Measurements from ENCODE around the gene DCAF12L2.
"Not testable (repeated sequence)": the region's sequence is repeated elsewhere in the genome, so short reads cannot be mapped to it uniquely, and the experiment has no call there.

The DCAF12L2 gene

GRCh38 chrX:126165721-126166461 is at the start of gene DCAF12L2:
Gene DCAF12L2 (minus strand): TSS chrX:126166289. CDS start chrX:126165924, 365 bp downstream.
- DNase-seq, result no peak
- in situ Hi-C loops (cut with HindIII; ENCODE audit: low pct_ligation_motif_present, low pct_unique_long_range_greater_than_20kb, low sequenced_read_pairs), result no loop called here

GRCh38 chrX:126190888-126191287 is 24.8 kb upstream of the DCAF12L2 start:
- DNase-seq; in situ Hi-C loops (cut with HindIII; ENCODE audit: low pct_ligation_motif_present, low pct_unique_long_range_greater_than_20kb, low sequenced_read_pairs): not testable (repeated sequence)

GRCh38 chrX:126177133-126177840 is 11.2 kb upstream of the DCAF12L2 start:
- DNase-seq, result no peak
- in situ Hi-C loops (cut with HindIII; ENCODE audit: low pct_ligation_motif_present, low pct_unique_long_range_greater_than_20kb, low sequenced_read_pairs), result no loop called here

- in situ Hi-C loops (cut with HindIII; ENCODE audit: low pct_ligation_motif_present, low pct_unique_long_range_greater_than_20kb, low sequenced_read_pairs), result no loop called here
- DNase-seq, result no peak
These were observed 4.6 kb upstream of the DCAF12L2 start for GRCh38 chrX:126170720-126171119.

- in situ Hi-C loops (cut with HindIII; ENCODE audit: low pct_ligation_motif_present, low pct_unique_long_range_greater_than_20kb, low sequenced_read_pairs), result no loop called here
- DNase-seq, result no peak
These were observed 1.5 kb upstream of the DCAF12L2 start for GRCh38 chrX:126167560-126167959.

GRCh38 chrX:126165401-126165720 is 728 bp downstream of the DCAF12L2 start:
- in situ Hi-C loops (cut with HindIII; ENCODE audit: low pct_ligation_motif_present, low pct_unique_long_range_greater_than_20kb, low sequenced_read_pairs), result no loop called here
- no peak for DNase-seq

GRCh38 chrX:126164689-126165400 is 1.2 kb downstream of the DCAF12L2 start:
- no peak for DNase-seq
- in situ Hi-C loops (cut with HindIII; ENCODE audit: low pct_ligation_motif_present, low pct_unique_long_range_greater_than_20kb, low sequenced_read_pairs), result no loop called here

- DNase-seq, result no peak
These were observed 1.9 kb downstream of the DCAF12L2 start for GRCh38 chrX:126164226-126164625.

GRCh38 chrX:126141014-126141413 is 25.1 kb downstream of the DCAF12L2 start:
- DNase-seq, result no peak
- in situ Hi-C loops (cut with HindIII; ENCODE audit: low pct_ligation_motif_present, low pct_unique_long_range_greater_than_20kb, low sequenced_read_pairs), result no loop called here

More at GRCh38 chrX:126164226-126164625, 1.9 kb downstream of the DCAF12L2 start:
- in situ Hi-C loops (cut with HindIII; ENCODE audit: low pct_ligation_motif_present, low pct_unique_long_range_greater_than_20kb, low sequenced_read_pairs), result no loop called here

GRCh38 chrX:126137899-126138298 is 28.2 kb downstream of the DCAF12L2 start:
- in situ Hi-C loops (cut with HindIII; ENCODE audit: low pct_ligation_motif_present, low pct_unique_long_range_greater_than_20kb, low sequenced_read_pairs), result no loop called here
- peak; percentile 10 for DNase-seq

- in situ Hi-C loops (cut with HindIII; ENCODE audit: low pct_ligation_motif_present, low pct_unique_long_range_greater_than_20kb, low sequenced_read_pairs), result no loop called here
- DNase-seq, result no peak
These were observed 41.4 kb downstream of the DCAF12L2 start for GRCh38 chrX:126124721-126125120.

Measured in ACHN (cell line).